22Rv1 (cell line): ENCODE data around the gene ADGRD1.

Experiments used
- H3K27ac ChIP-seq: fragments of 450-650 bp; 2 replicates; pipeline ENCODE4 v1.5.1; 2017
- ZFX ChIP-seq: fragments of 450-650 bp; IDR thresholded peaks from 2 replicates; pipeline ENCODE4 v1.6.1; 2017; ENCODE audit warnings: antibody characterized with exemption, borderline replicate concordance
- TF ChIP-seq, protein P1 (sequence below): fragments of 450-650 bp; IDR thresholded peaks from 2 replicates; pipeline ENCODE4 v1.5.1; 2017; ENCODE audit warnings: mild to moderate bottlenecking

Gene ADGRD1

DNA sequence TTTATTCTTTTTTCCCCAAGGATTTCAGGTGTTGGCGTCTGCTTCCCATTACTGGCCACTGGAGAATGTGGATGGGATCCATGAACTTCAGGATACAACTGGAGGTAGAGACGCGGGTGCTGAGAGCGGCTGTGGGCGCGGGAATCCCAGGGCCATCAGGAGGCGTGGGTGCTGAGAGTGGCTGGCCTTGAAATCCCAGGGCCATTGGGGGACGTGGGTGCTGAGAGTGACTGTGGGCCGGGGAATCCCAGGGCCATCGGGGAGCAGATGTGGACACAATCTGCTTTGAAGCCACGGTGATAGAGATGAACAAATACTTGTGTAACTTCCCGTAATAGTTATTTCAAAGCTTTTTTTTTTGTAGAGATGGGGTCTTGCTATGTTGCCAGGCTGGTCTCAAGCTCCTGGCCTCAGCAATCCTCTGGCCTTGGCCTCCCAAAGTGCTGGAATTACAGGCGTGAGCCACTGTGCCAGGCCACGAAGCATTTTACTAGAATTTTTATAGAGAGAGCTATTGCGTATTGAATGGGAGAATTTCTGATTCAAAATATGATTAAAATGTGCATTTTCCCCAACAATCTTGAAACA, 12.8 kb downstream of the ADGRD1 start:
- no peak overlapping the region for H3K27ac ChIP-seq
- TF ChIP-seq, protein P1, sequence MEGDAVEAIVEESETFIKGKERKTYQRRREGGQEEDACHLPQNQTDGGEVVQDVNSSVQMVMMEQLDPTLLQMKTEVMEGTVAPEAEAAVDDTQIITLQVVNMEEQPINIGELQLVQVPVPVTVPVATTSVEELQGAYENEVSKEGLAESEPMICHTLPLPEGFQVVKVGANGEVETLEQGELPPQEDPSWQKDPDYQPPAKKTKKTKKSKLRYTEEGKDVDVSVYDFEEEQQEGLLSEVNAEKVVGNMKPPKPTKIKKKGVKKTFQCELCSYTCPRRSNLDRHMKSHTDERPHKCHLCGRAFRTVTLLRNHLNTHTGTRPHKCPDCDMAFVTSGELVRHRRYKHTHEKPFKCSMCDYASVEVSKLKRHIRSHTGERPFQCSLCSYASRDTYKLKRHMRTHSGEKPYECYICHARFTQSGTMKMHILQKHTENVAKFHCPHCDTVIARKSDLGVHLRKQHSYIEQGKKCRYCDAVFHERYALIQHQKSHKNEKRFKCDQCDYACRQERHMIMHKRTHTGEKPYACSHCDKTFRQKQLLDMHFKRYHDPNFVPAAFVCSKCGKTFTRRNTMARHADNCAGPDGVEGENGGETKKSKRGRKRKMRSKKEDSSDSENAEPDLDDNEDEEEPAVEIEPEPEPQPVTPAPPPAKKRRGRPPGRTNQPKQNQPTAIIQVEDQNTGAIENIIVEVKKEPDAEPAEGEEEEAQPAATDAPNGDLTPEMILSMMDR: no peak
- no peak for TF ChIP-seq ZFX

DNA sequence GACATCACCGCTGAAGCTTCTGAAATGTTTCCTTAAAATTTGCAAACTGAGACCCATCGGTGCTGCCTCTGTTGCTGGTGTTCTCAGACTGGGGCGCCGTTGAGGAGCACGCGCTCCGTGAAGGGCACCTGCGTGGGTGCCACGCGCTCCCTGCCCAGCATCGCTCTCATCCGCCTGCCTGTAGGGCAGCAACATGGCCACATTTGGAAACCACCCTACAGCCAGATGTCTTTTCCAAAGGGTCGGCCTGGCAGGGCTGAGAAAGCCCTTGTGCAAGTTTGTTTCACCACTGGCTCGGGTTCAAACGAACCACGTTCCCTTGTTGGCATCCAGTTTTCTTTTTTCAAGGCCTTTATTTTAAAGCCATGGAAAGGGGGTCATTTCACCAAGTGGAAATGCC, 13.9 kb downstream of the ADGRD1 start:
- no peak for TF ChIP-seq ZFX
- TF ChIP-seq, protein P1: no peak
- H3K27ac ChIP-seq: no peak overlapping the region

DNA sequence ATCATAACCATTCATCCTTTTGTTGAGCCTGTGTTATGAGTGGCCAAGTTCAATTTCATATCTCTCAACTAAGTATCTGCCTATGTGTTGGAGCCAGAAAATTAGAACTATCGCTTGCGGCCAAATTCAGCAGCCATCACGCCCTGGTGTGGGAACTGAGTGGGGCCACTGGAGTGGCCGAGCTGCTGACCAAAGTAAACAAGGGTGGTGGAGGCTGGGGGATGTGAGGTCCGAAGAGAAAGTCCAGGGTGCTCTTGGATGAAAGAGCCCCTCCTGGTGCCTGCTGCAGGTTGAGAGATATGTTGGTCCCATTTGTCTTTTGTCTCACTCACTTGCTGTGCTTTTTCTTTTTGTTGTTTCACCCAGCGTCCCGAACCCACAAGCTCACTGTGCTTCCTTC, 14.9 kb downstream of the ADGRD1 start:
- no peak for TF ChIP-seq ZFX
- TF ChIP-seq, protein P1: no peak
- no peak overlapping the region for H3K27ac ChIP-seq

DNA sequence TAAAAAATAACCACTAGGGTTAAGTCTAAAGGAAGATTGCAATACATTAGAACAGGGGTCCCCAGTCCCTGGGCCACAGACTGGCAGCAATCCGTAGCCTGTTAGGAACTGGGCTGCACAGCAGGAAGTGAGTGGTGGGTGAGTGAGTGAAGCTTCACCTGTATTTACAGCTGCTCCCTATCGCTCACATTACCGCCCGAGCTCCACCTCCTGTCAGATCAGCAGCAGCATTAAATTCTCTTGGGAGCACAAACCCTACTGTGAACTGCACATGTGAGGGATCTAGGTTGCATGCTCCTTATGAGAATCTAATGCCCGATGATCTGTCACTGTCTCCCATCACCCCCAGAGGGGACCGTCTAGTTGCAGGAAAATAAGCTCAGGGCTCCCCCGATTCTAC, 15.5 kb downstream of the ADGRD1 start:
- H3K27ac ChIP-seq: no peak overlapping the region
- TF ChIP-seq, protein P1: no peak
- no peak for TF ChIP-seq ZFX

DNA sequence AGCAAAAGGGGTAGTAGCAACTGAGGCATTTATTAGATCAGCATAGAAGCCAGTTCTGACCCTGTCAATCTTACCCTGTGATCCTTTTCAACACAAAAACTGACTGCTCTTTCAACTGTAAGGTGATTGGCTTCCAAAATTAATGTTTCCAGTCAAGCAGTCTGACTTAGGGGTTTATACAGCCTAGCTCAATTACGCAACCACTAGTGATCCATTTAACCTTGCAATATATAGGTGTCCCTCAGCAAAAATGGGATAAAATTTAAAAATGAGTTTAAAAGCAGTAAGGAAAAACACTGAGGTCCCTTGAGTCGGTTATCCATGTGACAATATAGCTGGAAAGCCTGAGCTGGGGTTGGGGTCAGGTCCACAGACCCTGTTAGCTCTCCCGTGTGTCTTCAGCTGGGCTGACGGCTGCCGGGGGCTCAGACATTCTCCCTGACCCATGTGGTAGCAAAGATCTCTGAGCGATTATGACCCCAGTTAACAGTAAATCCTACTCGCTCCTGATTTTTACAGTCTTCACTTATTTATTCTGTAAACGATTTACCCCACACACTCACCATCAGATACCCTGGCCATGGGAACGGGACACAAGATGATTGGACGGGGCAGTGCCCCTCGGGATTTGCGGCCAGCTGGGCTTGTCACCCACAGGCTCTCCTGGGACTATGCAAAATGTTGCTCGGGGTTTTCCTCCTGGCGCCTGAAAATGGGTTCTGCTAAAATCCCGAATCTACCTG, 16.6 kb downstream of the ADGRD1 start:
- no peak overlapping the region for H3K27ac ChIP-seq
- TF ChIP-seq, protein P1: no peak
- TF ChIP-seq ZFX: no peak

DNA sequence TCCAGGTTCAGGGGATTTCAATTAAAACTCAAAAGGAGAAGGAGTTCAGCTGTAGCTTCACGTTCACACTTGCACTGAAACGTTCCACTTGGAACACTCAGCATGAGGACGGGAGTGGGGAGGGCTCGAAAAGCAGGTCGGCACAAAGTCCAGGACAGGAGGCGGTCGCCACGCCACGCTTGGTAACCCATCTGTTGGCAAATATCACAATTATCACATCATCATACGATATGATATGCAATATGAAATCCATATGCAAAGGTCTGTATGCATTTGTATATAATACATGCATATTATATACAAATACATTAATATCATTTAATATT, 17.2 kb downstream of the ADGRD1 start:
- TF ChIP-seq, protein P1: no peak
- no peak for TF ChIP-seq ZFX
- H3K27ac ChIP-seq: no peak overlapping the region

DNA sequence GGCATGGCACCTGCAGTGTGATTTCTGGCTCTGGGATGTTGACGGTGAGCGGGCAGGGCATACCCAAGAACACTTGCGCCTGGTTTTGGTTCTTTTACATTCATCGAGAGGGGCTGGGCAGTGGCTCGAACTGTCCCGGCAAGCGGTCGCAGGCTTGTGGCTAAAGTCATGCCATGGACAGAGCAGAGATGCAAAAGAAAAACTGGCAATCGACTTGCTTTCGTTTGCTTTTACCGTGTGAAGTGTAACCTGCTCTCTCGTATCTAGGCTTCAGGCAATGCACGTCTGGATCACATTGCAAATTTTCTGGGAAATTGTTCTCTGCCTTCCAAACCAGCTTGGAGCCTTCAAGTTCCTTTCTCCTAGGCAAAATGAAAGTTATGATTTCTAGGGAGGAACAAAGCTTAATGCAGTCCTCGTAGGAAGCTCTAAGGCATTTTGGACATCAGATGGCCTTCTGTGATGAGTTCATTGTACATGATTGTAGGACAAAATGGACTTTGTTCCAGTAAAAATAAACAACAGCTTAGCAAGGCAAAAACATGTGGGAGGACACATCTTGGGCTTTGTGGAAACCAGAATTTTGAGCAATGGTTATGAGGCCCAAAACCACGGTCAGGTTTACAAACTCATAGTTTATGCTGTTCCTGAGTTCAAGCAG, 18.3 kb downstream of the ADGRD1 start:
- TF ChIP-seq ZFX: no peak
- TF ChIP-seq, protein P1: no peak
- H3K27ac ChIP-seq: no peak overlapping the region
